K562 (cell line): Measurements from ENCODE around the gene PLOD1. TPM values are rescaled to one million over a fixed set of nuclear protein-coding genes. Genes with fewer than 3 reads are reported as not detected.

Experiments
- ARID1B ChIP-seq: fragments of 450-650 bp; IDR thresholded peaks from 2 replicates; pipeline ENCODE4 v1.6.1; 2016; ENCODE audit warnings: antibody characterized with exemption, mild to moderate bottlenecking, inconsistent platforms
- CBX3 ChIP-seq, 2 experiments: IDR thresholded peaks; 1 replicate in 1 of 2; 2 replicates in 1 of 2; pipeline ENCODE4 v1.6.1; 2012; ENCODE audit warnings: inconsistent platforms in 2 of 2, low read length in 2 of 2, borderline replicate concordance in 1 of 2, control low read depth in 1 of 2
- CREM ChIP-seq: IDR thresholded peaks from 2 replicates; pipeline ENCODE4 v1.6.1; 2014; ENCODE audit warnings: antibody characterized with exemption, low read depth
- GMEB1 ChIP-seq: fragments of 250-450 bp; sonication (Bioruptor Pico); IDR thresholded peaks from 2 replicates; pipeline ENCODE4 v1.4.0; 2020; ENCODE audit warnings: mild to moderate bottlenecking
- HSF4 ChIP-seq: fragments of 250-450 bp; sonication (Bioruptor Pico); IDR thresholded peaks from 2 replicates; pipeline ENCODE4 v2.1.2; 2022; ENCODE audit warnings: mild to moderate bottlenecking, moderate library complexity, borderline replicate concordance
- KAT2B ChIP-seq: IDR thresholded peaks from one replicate; pipeline ENCODE4 v1.6.1; 2012; ENCODE audit warnings: low read depth, mild to moderate bottlenecking, control low read depth, inconsistent platforms, low read length, moderate library complexity
- MAFK ChIP-seq: IDR thresholded peaks from 2 replicates; pipeline ENCODE4 v1.6.1; 2011; ENCODE audit warnings: low read length, improper control_type of control experiment
- NFXL1 ChIP-seq: fragments of 450-650 bp; formaldehyde crosslinking; IDR thresholded peaks from 2 replicates; pipeline ENCODE4 v1.4.0; 2021; ENCODE audit warnings: mild to moderate bottlenecking
- OTX1 ChIP-seq: fragments of 450-650 bp; formaldehyde crosslinking; IDR thresholded peaks from 2 replicates; pipeline ENCODE4 v1.4.0; 2022; ENCODE audit warnings: mild to moderate bottlenecking
- PKNOX1 ChIP-seq: fragments of 450-650 bp; IDR thresholded peaks from 2 replicates; pipeline ENCODE4 v1.6.1; 2016
- RBFOX2 ChIP-seq: fragments of 200-400 bp; formaldehyde crosslinking; IDR thresholded peaks from 2 replicates; pipeline ENCODE4 v1.6.1; 2017; ENCODE audit warnings: low read depth, mild to moderate bottlenecking, low read length, moderate library complexity
- SLC30A9 ChIP-seq: fragments of 250-450 bp; sonication (Bioruptor Pico); IDR thresholded peaks from 2 replicates; pipeline ENCODE4 v1.8.0; 2022; ENCODE audit warnings: mild to moderate bottlenecking, moderate library complexity
- XRCC5 ChIP-seq: fragments of 200-400 bp; formaldehyde crosslinking; IDR thresholded peaks from 2 replicates; pipeline ENCODE4 v1.6.1; 2017; ENCODE audit warnings: low read depth, mild to moderate bottlenecking, low read length
- ZFP91 ChIP-seq: sonication (generic); formaldehyde crosslinking; IDR thresholded peaks from 2 replicates; pipeline ENCODE4 v1.8.0; 2022; ENCODE audit warnings: mild to moderate bottlenecking, missing genetic modification reagents
- ZNF395 ChIP-seq: fragments of 200-800 bp; sonication (Bioruptor generic); IDR thresholded peaks from 2 replicates; pipeline ENCODE4 v1.6.1; 2017; ENCODE audit warnings: missing genetic modification characterization, missing compliant biosample characterization
- polyA plus RNA-seq, 8 experiments: library from polyadenylated mRNA; depleted of rRNA in 4 of 8; stranded (reverse) in 5 of 8; unstranded in 3 of 8; fragments of >200 nt; fragmentation: Nextera tagmentation in 2 of 8; fragmentation: Illumina TruSeq in 1 of 8; extraction: Ambion mirVana in 2 of 8; extraction: Trizol in 1 of 8; gene quantifications; 2 replicates each; pipeline versions ENCODE4 v1.2.1 to v1.2.3, GENCODE V29; 2011 to 2014; ENCODE audit warnings: inconsistent platforms in 1 of 8, missing spikeins in 1 of 8
- total RNA-seq, 7 experiments: library from RNA; depleted of rRNA in 6 of 7; stranded (reverse); fragments of >200 nt in 6 of 7; fragmentation: Illumina TruSeq in 2 of 7; extraction: Trizol in 2 of 7; gene quantifications; 2 replicates each; pipeline versions ENCODE4 v1.2.1 to v1.2.3, GENCODE V29; 2011 to 2021; ENCODE audit warnings: low replicate concordance in 1 of 7
- TF ChIP-seq, protein P1 (sequence below): fragments of 250-450 bp; sonication (Bioruptor Pico); IDR thresholded peaks from 2 replicates; pipeline ENCODE4 v1.5.0; 2022; ENCODE audit warnings: mild to moderate bottlenecking
- TF ChIP-seq, protein P2 (sequence below): fragments of 250-450 bp; sonication (Bioruptor Pico); IDR thresholded peaks from 2 replicates; pipeline ENCODE4 v1.9.0; 2021; ENCODE audit warnings: mild to moderate bottlenecking, inconsistent platforms

PLOD1 gene
- total and polyA plus RNA-seq, 9 of the 15 experiments (the other 6 are each of a cell fraction or from before 2014, with no cell fraction given): 16.6 to 90.8 (median 52.7) TPM

GRCh38 chr1:11979851-11980675 lies 45.5 kb downstream of the PLOD1 start, which contains the start of gene MFN2 (continued):
- TF ChIP-seq NFXL1 (CRISPR knock-in tag) (no peak), GMEB1 (CRISPR knock-in tag) (peak; percentile 99), OTX1 (CRISPR knock-in tag) (peak; percentile 34; the same call in 1 of the 2 replicates), ZNF395 (CRISPR knock-in tag) (no peak), KAT2B (no peak), SLC30A9 (CRISPR knock-in tag) (no peak), CBX3 (IDR thresholded peaks at IDR 0.05; ENCODE audit: borderline replicate concordance in 1 of 2, low read length in 2 of 2) (peak in 1 of 2 experiments; percentile 61; a peak in 2 of 3 replicates), MAFK (no peak), PKNOX1 (peak; percentile 76), CREM (peak; percentile 99), HSF4 (CRISPR knock-in tag) (no peak), RBFOX2 (peak; percentile 98), ZFP91 (CRISPR knock-in tag) (no peak), ARID1B (peak; percentile 17; the same call in 1 of the 2 replicates), XRCC5 (no peak)
- TF ChIP-seq, protein P1, sequence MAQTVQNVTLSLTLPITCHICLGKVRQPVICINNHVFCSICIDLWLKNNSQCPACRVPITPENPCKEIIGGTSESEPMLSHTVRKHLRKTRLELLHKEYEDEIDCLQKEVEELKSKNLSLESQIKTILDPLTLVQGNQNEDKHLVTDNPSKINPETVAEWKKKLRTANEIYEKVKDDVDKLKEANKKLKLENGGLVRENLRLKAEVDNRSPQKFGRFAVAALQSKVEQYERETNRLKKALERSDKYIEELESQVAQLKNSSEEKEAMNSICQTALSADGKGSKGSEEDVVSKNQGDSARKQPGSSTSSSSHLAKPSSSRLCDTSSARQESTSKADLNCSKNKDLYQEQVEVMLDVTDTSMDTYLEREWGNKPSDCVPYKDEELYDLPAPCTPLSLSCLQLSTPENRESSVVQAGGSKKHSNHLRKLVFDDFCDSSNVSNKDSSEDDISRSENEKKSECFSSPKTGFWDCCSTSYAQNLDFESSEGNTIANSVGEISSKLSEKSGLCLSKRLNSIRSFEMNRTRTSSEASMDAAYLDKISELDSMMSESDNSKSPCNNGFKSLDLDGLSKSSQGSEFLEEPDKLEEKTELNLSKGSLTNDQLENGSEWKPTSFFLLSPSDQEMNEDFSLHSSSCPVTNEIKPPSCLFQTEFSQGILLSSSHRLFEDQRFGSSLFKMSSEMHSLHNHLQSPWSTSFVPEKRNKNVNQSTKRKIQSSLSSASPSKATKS: no peak
- TF ChIP-seq, protein P2, sequence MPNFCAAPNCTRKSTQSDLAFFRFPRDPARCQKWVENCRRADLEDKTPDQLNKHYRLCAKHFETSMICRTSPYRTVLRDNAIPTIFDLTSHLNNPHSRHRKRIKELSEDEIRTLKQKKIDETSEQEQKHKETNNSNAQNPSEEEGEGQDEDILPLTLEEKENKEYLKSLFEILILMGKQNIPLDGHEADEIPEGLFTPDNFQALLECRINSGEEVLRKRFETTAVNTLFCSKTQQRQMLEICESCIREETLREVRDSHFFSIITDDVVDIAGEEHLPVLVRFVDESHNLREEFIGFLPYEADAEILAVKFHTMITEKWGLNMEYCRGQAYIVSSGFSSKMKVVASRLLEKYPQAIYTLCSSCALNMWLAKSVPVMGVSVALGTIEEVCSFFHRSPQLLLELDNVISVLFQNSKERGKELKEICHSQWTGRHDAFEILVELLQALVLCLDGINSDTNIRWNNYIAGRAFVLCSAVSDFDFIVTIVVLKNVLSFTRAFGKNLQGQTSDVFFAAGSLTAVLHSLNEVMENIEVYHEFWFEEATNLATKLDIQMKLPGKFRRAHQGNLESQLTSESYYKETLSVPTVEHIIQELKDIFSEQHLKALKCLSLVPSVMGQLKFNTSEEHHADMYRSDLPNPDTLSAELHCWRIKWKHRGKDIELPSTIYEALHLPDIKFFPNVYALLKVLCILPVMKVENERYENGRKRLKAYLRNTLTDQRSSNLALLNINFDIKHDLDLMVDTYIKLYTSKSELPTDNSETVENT: no peak
